Mononuclear cell (primary cell): ENCODE data around the gene LDLRAP1. TPM values are rescaled to one million over a fixed set of nuclear protein-coding genes. Genes with fewer than 3 reads are reported as not detected.

Source experiments
- total RNA-seq: library from RNA; depleted of rRNA; stranded (reverse); fragments of >200 nt; gene quantifications from one replicate; pipeline ENCODE4 v1.2.3, GENCODE V29; 2012

Gene LDLRAP1
- total RNA-seq, 1 donor: 34.5 TPM

Other genes starting within 250 kb of the LDLRAP1 start
- 136 TPM for gene TMEM50A, start 205.3 kb upstream of the LDLRAP1 start, total RNA-seq
- not detected for gene RHCE, start 122.8 kb upstream of the LDLRAP1 start, total RNA-seq
- 23.6 TPM for gene MACO1, start 112.7 kb upstream of the LDLRAP1 start, total RNA-seq
- gene MAN1C1, start 73.2 kb downstream of the LDLRAP1 start, total RNA-seq: 12.9 TPM